Pancreas (tissue), 10 donors: ENCODE results near the gene WWOX. TPM values are rescaled to one million over a fixed set of nuclear protein-coding genes. Genes with fewer than 3 reads are reported as not detected.

ENCODE experiments used
- ATAC-seq, 4 donors: fragments of 200-7000 bp; cut with Tn5 transposase; one replicate each; pipeline versions ENCODE4 v1.8.0 to v1.9.1; 2020; ENCODE audit warnings: mild to moderate bottlenecking in 4 of 4, moderate library complexity in 4 of 4
- DNase-seq, 6 donors: peaks; one replicate each; pipeline ENCODE4 v3.0.0-alpha.2; 2020
- FAIRE-seq: peaks from 2 replicates; lab custom pipeline; 2012; peaks lifted over from hg19 to GRCh38; lab: Jason Lieb, UNC
- H3K27ac ChIP-seq, 4 donors: fragments of 200-600 bp; sonication (generic); 1 replicate in 3 of 4; 2 replicates in 1 of 4; pipeline versions ENCODE4 v1.5.0 to v1.8.0; 2020
- H3K27me3 ChIP-seq, 4 donors: fragments of 200-600 bp; one replicate each; pipeline ENCODE4 v1.8.0; 2021
- H3K36me3 ChIP-seq, 3 donors: fragments of 200-600 bp; sonication (generic) in 1 of 3; one replicate each; pipeline versions ENCODE4 v1.5.0 to v1.8.0; 2020 to 2021
- H3K4me1 ChIP-seq, 3 donors: fragments of 200-600 bp; one replicate each; pipeline ENCODE4 v1.8.0; 2021
- H3K4me3 ChIP-seq, 4 donors: fragments of 200-600 bp; sonication (generic) in 2 of 4; one replicate each; pipeline versions ENCODE4 v1.5.0 to v1.8.0; 2020 to 2021
- H3K9me3 ChIP-seq, 4 donors: fragments of 200-600 bp; one replicate each; pipeline ENCODE4 v1.8.0; 2021
- WGBS, 2 donors: extraction: QIAGEN DNeasy Blood & Tissue Kit; methylation state at CpG; one replicate each; pipeline ENCODE4 v1.1.7; 2013; 5-methylcytosine and 5-hydroxymethylcytosine counted together
- intact Hi-C, 3 donors: fragments of 100-400 bp; cut with DNase I; formaldehyde crosslinking; loops; one replicate each; pipeline versions ENCODE4 v1.11.1 to v1.14.2; 2022
- polyA plus RNA-seq, 2 donors: library from polyadenylated mRNA; stranded (reverse); fragments of 200-250 nt; gene quantifications; one replicate each; pipeline ENCODE4 v1.2.3, GENCODE V29; 2013
- total RNA-seq, 6 donors: library from RNA; stranded (reverse); fragmentation: NEBNext Ultra II Directional in 4 of 6; extraction: Animal tissue kit (Norgen Biotek cat#: 25700) in 4 of 6; gene quantifications; one replicate each; pipeline versions ENCODE4 v1.2.1 to v1.2.4, GENCODE V29; 2021 to 2023
- TF ChIP-seq, protein P1 (sequence below), 4 donors: fragments of 200-600 bp; sonication (generic) in 3 of 4; IDR thresholded peaks; one replicate each; pipeline versions ENCODE4 v1.5.0 to v1.8.0; 2021; ENCODE audit warnings: antibody characterized with exemption in 4 of 4
- donor health status: healthy with polysubstance abuse.
- donor health status: DM: no; HTN: no; CAD: no; lungs with moderate emphysema.
- donor health status: DM: no; HTN: no; CAD: no.
- donor health status: control.
- donor health status: control.
- donor health status: Bipolar disorder and iron deficiency.
- donor health status: DM: yes; HTN: yes; CAD: no.
- donor health status: DM: no; HTN: no; CAD: no.
- donor health status: DM: no; HTN: no; CAD: no.
- donor health status: DM: yes; HTN: yes; CAD: no.

WWOX gene
- total and polyA plus RNA-seq, 8 donors: 6.8 to 14.4 (median 10.8) TPM

GRCh38 chr16:78465730-78466129, 366.3 kb downstream of the WWOX start:
- no peak overlapping the region for H3K27ac ChIP-seq
- ATAC-seq (no peak), FAIRE-seq (no peak), DNase-seq (no peak)
- no peaks in the 10 kb centered on the region for H3K27me3 ChIP-seq
- H3K4me3 ChIP-seq: no peak overlapping the region
- no peaks in the 10 kb centered on the region for H3K36me3 ChIP-seq
- H3K9me3 ChIP-seq: no peaks in the 10 kb centered on the region
- TF ChIP-seq, protein P1, sequence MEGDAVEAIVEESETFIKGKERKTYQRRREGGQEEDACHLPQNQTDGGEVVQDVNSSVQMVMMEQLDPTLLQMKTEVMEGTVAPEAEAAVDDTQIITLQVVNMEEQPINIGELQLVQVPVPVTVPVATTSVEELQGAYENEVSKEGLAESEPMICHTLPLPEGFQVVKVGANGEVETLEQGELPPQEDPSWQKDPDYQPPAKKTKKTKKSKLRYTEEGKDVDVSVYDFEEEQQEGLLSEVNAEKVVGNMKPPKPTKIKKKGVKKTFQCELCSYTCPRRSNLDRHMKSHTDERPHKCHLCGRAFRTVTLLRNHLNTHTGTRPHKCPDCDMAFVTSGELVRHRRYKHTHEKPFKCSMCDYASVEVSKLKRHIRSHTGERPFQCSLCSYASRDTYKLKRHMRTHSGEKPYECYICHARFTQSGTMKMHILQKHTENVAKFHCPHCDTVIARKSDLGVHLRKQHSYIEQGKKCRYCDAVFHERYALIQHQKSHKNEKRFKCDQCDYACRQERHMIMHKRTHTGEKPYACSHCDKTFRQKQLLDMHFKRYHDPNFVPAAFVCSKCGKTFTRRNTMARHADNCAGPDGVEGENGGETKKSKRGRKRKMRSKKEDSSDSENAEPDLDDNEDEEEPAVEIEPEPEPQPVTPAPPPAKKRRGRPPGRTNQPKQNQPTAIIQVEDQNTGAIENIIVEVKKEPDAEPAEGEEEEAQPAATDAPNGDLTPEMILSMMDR (IDR thresholded peaks at IDR 0.05): no peak
- 93 to 96% methylated on average over 6 of the region's 6 CpGs for WGBS, 2 donors
- intact Hi-C loops: no loop called here
- no peaks in the 10 kb centered on the region for H3K4me1 ChIP-seq

DNA sequence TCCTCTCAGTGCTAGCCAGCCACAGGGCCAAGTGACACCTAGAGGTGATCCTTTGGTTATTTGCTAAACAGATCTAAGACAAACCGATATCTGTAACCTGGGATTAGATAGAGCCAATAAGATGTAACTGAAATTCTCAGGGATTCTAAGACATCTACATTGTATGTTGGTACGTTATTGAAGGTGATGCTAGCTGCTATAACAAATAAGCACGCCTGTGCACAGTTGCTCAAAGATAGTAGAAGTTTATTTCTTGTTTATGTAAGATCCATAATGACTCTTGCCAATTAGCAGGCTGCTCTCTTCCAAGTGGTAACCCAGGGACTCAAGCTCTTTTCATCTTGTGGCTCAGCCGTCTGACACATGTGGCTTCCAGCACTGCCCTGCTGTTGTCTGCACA, 370.3 kb downstream of the WWOX start:
- Histone ChIP-seq H3K36me3 (no peaks in the 10 kb centered on the region), H3K4me1 (no peaks in the 10 kb centered on the region), H3K27ac (no peak overlapping the region), H3K4me3 (no peak overlapping the region), H3K27me3 (no peaks in the 10 kb centered on the region), H3K9me3 (no peaks in the 10 kb centered on the region)
- intact Hi-C loops: no loop called here
- WGBS, 2 donors: 95 to 99% methylated on average over 4 of the region's 4 CpGs
- TF ChIP-seq, protein P1 (IDR thresholded peaks at IDR 0.05): no peak
- no peak for FAIRE-seq
- no peak for DNase-seq
- ATAC-seq: no peak

DNA sequence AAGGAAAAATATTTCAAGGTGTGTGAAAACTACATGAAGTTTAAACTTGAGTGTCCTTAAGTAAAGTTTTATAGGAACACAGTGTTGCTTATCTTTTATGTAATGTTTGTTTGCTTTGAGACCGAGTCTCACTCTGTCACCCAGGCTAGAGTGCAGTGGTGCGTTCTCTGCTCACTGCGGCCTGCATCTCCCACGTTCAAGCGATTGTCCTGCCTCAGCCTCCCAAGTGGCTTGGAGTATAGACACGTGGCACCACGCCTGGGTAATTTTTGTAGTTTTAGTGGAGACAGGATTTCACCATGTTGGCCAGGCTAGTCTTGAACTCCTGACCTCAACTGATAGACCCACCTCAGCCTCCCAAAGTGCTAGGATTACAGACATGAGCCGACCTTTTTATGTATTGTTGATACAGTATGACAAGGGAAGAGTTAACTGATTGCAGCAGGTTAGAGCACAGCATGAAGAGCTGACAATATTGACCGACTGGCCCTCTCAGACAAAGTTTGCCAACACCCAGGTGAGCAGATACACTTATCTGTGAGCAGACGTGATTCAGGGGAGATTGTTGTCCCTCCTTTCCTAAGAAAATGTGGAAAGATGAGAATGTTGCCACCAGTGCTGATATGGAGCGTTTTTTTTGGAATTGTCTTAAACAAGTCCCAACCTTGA, 373.7 kb downstream of the WWOX start:
- Histone ChIP-seq H3K4me3 (no peak overlapping the region), H3K9me3 (no peaks in the 10 kb centered on the region), H3K27me3 (no peaks in the 10 kb centered on the region), H3K36me3 (no peaks in the 10 kb centered on the region), H3K27ac (no peak overlapping the region), H3K4me1 (no peaks in the 10 kb centered on the region)
- intact Hi-C loops: no loop called here
- TF ChIP-seq, protein P1 (IDR thresholded peaks at IDR 0.05): no peak
- 80% methylated on average over 11 of the region's 11 CpGs for WGBS, 2 donors
- no peak for FAIRE-seq
- no peak for DNase-seq
- no peak for ATAC-seq

DNA sequence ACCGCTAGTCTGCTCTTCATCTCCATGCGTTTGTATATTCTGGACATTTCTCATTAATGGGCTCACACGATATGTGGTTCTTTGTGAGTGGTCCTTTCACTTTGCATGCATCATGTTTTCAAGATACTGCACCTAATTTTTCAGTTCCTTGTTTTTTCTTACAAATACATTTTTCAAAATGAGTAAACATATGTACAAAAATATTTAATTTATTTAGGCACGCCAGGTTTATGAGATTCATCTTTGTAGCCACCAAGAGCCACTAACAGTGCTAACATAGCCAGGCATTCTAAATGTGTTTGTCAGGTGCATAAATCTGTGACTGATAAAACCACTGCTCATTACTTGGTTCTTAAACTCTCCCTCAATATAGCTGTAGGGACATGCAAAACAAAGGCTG, 375.3 kb downstream of the WWOX start:
- WGBS, 2 donors: 93 to 99% methylated on average over 4 of the region's 4 CpGs
- intact Hi-C loops: no loop called here
- Histone ChIP-seq H3K4me3 (no peak overlapping the region), H3K27ac (no peak overlapping the region), H3K27me3 (no peaks in the 10 kb centered on the region), H3K4me1 (no peaks in the 10 kb centered on the region), H3K9me3 (no peaks in the 10 kb centered on the region), H3K36me3 (no peaks in the 10 kb centered on the region)
- TF ChIP-seq, protein P1 (IDR thresholded peaks at IDR 0.05): no peak
- no peak for DNase-seq
- FAIRE-seq: no peak
- ATAC-seq: no peak

DNA sequence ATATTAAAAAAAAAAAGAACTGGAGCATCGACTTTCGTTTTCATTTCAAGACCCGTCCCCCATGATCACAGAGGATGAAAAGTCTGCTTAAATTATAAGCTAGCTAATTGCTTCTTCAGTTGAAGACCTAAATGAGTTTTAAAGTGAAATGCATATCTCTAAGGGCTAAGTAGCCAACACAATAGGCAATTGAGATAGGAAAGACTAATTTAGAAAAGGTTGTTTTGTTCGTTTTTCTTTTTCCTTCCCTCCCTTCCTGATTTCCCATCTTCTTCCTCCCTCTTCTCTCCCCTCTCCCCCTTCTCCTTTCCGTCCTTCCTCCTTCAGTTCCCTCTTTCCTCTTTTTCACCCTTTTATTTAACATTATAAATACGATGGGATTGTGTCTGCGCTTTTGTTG, 377.2 kb downstream of the WWOX start:
- Histone ChIP-seq H3K4me3 (no peak overlapping the region), H3K27me3 (no peaks in the 10 kb centered on the region), H3K9me3 (no peaks in the 10 kb centered on the region), H3K36me3 (no peaks in the 10 kb centered on the region), H3K27ac (no peak overlapping the region), H3K4me1 (no peaks in the 10 kb centered on the region)
- no peak for FAIRE-seq
- DNase-seq: no peak
- WGBS, 2 donors: 82 to 90% methylated on average over 7 of the region's 7 CpGs
- intact Hi-C loops: no loop called here
- TF ChIP-seq, protein P1 (IDR thresholded peaks at IDR 0.05): no peak
- no peak for ATAC-seq
